ENCODE data around the gene TMEM147.

Gene TMEM147

DNA sequence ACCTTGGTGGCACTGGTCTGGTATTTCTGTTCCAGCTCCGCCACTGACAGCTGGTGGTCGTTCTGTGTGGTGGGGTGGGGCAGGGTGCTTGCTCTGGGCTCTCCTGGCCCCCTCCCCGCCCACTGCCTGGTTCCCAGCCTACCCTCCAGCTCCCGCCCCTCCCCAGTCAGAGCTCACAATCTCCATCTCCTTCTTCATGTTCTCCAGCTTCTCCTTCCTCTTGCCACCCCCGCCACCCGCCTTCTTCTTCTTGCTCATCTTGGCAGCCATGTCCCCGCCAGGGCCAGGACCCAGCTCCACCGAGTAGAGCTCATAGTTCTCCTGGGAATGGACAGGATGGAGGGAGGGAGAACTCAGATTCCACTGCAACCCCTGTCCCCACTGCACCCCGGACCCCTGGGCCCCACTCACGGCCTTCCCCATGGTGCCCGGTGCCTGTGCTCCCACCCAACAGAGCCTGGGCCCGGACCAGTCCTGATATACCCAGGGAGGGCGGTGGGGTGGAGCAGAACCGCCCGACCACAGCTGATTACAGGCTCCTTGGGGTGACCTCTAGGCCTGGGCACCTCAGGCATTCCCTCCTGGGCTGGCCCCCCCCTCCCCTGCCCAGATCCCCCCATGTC lies 17.9 kb downstream of the TMEM147 start, which contains the start of gene ATP4A:
TSS of gene ATP4A (minus strand) at position 452 of the 623 bp plus-strand sequence. CDS start at position 423, 29 bp downstream.
- no peak for ATAC-seq (replicated peaks; ENCODE audit: extremely low read depth, poor library complexity, severe bottlenecking)
- no peaks in the 10 kb centered on the region for H3K36me3 Mint-ChIP-seq (ENCODE audit: insufficient read depth)
- no peak within 1 kb of the TSS for H3K4me3 Mint-ChIP-seq
- DNase-seq (ENCODE audit: low spot score in 2 of 2) = no peak
- H3K9me3 Mint-ChIP-seq = no peaks in the 10 kb centered on the region
- H3K27me3 Mint-ChIP-seq = peaks cover 71% of the 10 kb centered on the region
- H3K27ac Mint-ChIP-seq (ENCODE audit: low read depth) = no peak within 1 kb of the TSS
- no peaks in the 10 kb centered on the region for H3K4me1 Mint-ChIP-seq

GRCh38 chr19:35565016-35565856 lies 19.8 kb downstream of the TMEM147 start:
- peaks cover 74% of the 10 kb centered on the region for H3K27me3 Mint-ChIP-seq
- H3K9me3 Mint-ChIP-seq = no peaks in the 10 kb centered on the region
- no peaks in the 10 kb centered on the region for H3K36me3 Mint-ChIP-seq (ENCODE audit: insufficient read depth)
- ATAC-seq (replicated peaks; ENCODE audit: extremely low read depth, poor library complexity, severe bottlenecking) (no peak), DNase-seq (ENCODE audit: low spot score in 2 of 2) (no peak)
- no peak overlapping the region for H3K27ac Mint-ChIP-seq (ENCODE audit: low read depth)
- no peak overlapping the region for H3K4me3 Mint-ChIP-seq
- H3K4me1 Mint-ChIP-seq = no peaks in the 10 kb centered on the region

- no peak overlapping the region for H3K27ac Mint-ChIP-seq (ENCODE audit: low read depth)
- H3K36me3 Mint-ChIP-seq (ENCODE audit: insufficient read depth) = no peaks in the 10 kb centered on the region
- peaks cover 74% of the 10 kb centered on the region for H3K27me3 Mint-ChIP-seq
- no peaks in the 10 kb centered on the region for H3K9me3 Mint-ChIP-seq
- no peaks in the 10 kb centered on the region for H3K4me1 Mint-ChIP-seq
- no peak overlapping the region for H3K4me3 Mint-ChIP-seq
- DNase-seq (ENCODE audit: low spot score in 2 of 2) (no peak), ATAC-seq (replicated peaks; ENCODE audit: extremely low read depth, poor library complexity, severe bottlenecking) (no peak)
Observed at GRCh38 chr19:35566738-35567137, 21.3 kb downstream of the TMEM147 start.

DNA sequence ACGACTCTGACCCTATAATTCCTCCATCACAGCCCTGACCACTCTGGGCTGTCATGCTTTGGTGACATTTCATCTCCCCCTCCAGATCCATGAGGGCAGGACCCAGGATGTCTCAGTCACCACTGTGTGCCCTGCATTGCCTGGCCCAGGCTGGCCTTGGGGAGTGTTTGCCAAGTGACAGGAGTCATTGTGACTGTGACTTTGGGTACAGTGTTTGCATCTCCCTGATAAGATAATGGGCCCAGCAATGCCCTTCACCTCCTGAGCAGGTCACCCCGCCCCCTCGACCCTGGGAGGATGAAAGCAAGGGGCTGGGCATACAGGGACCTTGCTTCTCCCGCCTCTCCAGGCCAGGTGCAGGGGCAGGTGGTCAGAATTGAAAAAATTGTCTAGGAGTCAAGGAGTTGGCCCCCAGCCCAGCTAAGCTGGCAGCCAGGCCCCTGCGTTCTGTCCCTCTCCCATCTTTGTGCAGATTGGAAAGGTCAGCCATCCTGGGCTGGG lies 23.9 kb downstream of the TMEM147 start:
- Mint-ChIP-seq H3K9me3 (no peaks in the 10 kb centered on the region), H3K36me3 (ENCODE audit: insufficient read depth) (no peaks in the 10 kb centered on the region), H3K27ac (ENCODE audit: low read depth) (no peak overlapping the region), H3K4me1 (no peaks in the 10 kb centered on the region), H3K27me3 (peaks cover 65% of the 10 kb centered on the region), H3K4me3 (no peak overlapping the region)
- DNase-seq (ENCODE audit: low spot score in 2 of 2) (no peak), ATAC-seq (replicated peaks; ENCODE audit: extremely low read depth, poor library complexity, severe bottlenecking) (no peak)

DNA sequence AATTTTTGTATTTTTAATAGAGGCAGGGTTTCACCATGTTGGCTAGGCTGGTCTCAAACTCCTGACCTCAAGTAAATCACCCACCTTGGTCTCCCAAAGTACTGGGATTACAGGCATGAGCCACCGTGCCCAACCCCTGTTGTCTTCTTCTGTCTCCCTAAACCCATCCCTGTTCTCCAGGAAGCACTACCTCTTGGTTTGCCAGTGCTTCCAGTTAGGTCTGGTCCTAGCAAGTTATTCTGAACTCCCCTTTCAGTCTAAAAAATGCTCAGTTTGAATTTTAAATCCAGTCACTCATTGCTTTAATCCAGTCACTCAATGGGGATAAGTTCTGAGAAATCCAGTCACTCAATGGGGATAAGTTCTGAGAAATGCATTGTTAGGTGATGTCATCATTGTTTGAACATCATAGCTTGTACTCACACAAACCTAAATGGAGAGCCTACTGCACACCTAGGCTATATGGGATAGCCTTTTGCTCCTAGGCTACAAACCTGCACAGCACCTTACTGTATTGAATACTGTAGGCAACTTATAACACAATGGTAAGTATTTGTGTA lies 26.1 kb downstream of the TMEM147 start:
- Mint-ChIP-seq H3K36me3 (ENCODE audit: insufficient read depth) (no peaks in the 10 kb centered on the region), H3K27me3 (peaks cover 57% of the 10 kb centered on the region), H3K4me1 (no peaks in the 10 kb centered on the region), H3K4me3 (no peak overlapping the region), H3K9me3 (peaks cover 11% of the 10 kb centered on the region), H3K27ac (ENCODE audit: low read depth) (no peak overlapping the region)
- DNase-seq (ENCODE audit: low spot score in 2 of 2) = no peak
- ATAC-seq (replicated peaks; ENCODE audit: extremely low read depth, poor library complexity, severe bottlenecking) = no peak

GRCh38 chr19:35577918-35578317 lies 32.5 kb downstream of the TMEM147 start:
- Mint-ChIP-seq H3K27me3 (peaks cover 39% of the 10 kb centered on the region), H3K36me3 (ENCODE audit: insufficient read depth) (no peaks in the 10 kb centered on the region), H3K4me1 (no peaks in the 10 kb centered on the region), H3K27ac (ENCODE audit: low read depth) (no peak overlapping the region), H3K9me3 (peaks cover 18% of the 10 kb centered on the region), H3K4me3 (no peak overlapping the region)
- no peak for ATAC-seq (replicated peaks; ENCODE audit: extremely low read depth, poor library complexity, severe bottlenecking)
- no peak for DNase-seq (ENCODE audit: low spot score in 2 of 2)

DNA sequence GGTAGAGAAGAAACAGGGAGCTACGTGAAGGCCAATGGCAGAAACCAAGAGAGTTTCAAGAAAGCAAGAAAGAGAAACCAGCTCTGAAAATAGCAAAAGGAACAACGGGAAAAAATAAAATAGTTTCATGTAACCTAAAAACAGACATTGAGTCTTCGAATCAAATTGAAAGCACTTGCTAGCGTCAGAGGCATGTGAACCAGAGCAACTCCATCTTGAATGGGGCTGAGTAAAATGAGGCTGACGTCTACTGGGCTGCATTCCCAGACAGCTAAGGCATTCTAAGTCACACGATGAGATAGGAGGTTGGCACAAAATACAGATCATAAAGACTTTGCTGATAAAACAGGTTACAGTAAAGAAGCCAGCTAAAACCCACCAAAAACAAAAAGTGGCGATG lies 33.3 kb downstream of the TMEM147 start:
- Mint-ChIP-seq H3K9me3 (peaks cover 18% of the 10 kb centered on the region), H3K27me3 (peaks cover 41% of the 10 kb centered on the region), H3K4me3 (no peak overlapping the region)

DNA sequence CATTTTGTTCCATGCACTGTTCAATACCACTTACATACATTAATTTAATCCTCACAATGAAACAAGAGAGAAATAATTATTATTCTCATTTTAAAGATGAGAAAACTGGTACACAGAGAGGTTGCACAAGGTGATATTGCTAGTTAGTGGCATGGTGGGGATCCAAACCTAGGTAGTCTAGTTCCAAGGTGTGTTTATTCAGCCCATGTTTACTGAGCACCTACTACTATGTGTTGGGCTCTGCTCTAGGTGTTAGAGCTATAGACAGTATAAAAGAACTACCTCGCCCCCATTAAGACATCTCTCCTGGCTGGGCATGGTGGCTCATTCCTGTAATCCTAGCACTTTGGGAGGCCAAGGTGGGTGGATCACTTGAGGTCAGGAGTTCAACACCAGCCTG lies 37.3 kb downstream of the TMEM147 start:
- peaks cover 58% of the 10 kb centered on the region for H3K27me3 Mint-ChIP-seq
- DNase-seq (ENCODE audit: low spot score in 2 of 2) (no peak), ATAC-seq (replicated peaks; ENCODE audit: extremely low read depth, poor library complexity, severe bottlenecking) (no peak)
- no peaks in the 10 kb centered on the region for H3K4me1 Mint-ChIP-seq
- no peaks in the 10 kb centered on the region for H3K9me3 Mint-ChIP-seq
- no peak overlapping the region for H3K27ac Mint-ChIP-seq (ENCODE audit: low read depth)
- no peak overlapping the region for H3K4me3 Mint-ChIP-seq
- no peaks in the 10 kb centered on the region for H3K36me3 Mint-ChIP-seq (ENCODE audit: insufficient read depth)

More for the DNA sequence above, 33.3 kb downstream of the TMEM147 start:
- no peaks in the 10 kb centered on the region for H3K36me3 Mint-ChIP-seq (ENCODE audit: insufficient read depth)
- DNase-seq (ENCODE audit: low spot score in 2 of 2) = no peak
- ATAC-seq (replicated peaks; ENCODE audit: extremely low read depth, poor library complexity, severe bottlenecking) = no peak
- no peak overlapping the region for H3K27ac Mint-ChIP-seq (ENCODE audit: low read depth)
- H3K4me1 Mint-ChIP-seq = no peaks in the 10 kb centered on the region

- DNase-seq (ENCODE audit: low spot score in 2 of 2) (no peak), ATAC-seq (replicated peaks; ENCODE audit: extremely low read depth, poor library complexity, severe bottlenecking) (no peak)
- Mint-ChIP-seq H3K36me3 (ENCODE audit: insufficient read depth) (no peaks in the 10 kb centered on the region), H3K4me3 (no peak within 1 kb of the TSS), H3K27me3 (peaks cover 47% of the 10 kb centered on the region), H3K9me3 (no peaks in the 10 kb centered on the region), H3K27ac (ENCODE audit: low read depth) (no peak within 1 kb of the TSS), H3K4me1 (no peaks in the 10 kb centered on the region)
Observed at GRCh38 chr19:35585848-35586247, 40.4 kb downstream of the TMEM147 start, which contains the start of gene PMIS2. TSS of gene PMIS2 (plus strand) at chr19:35586173. CDS start at chr19:35586260, 87 bp downstream.

- H3K27ac Mint-ChIP-seq (ENCODE audit: low read depth) = no peak overlapping the region
- H3K27me3 Mint-ChIP-seq = peaks cover 47% of the 10 kb centered on the region
- no peaks in the 10 kb centered on the region for H3K4me1 Mint-ChIP-seq
- DNase-seq (ENCODE audit: low spot score in 2 of 2) (no peak), ATAC-seq (replicated peaks; ENCODE audit: extremely low read depth, poor library complexity, severe bottlenecking) (no peak)
- no peaks in the 10 kb centered on the region for H3K36me3 Mint-ChIP-seq (ENCODE audit: insufficient read depth)
- no peaks in the 10 kb centered on the region for H3K9me3 Mint-ChIP-seq
- no peak overlapping the region for H3K4me3 Mint-ChIP-seq
Observed at GRCh38 chr19:35587321-35587720, 41.9 kb downstream of the TMEM147 start.

GRCh38 chr19:35590875-35591274 lies 45.4 kb downstream of the TMEM147 start:
- DNase-seq (ENCODE audit: low spot score in 2 of 2) = no peak
- Mint-ChIP-seq H3K27ac (ENCODE audit: low read depth) (no peak overlapping the region), H3K27me3 (peaks cover 15% of the 10 kb centered on the region), H3K4me1 (no peaks in the 10 kb centered on the region), H3K4me3 (no peak overlapping the region), H3K36me3 (ENCODE audit: insufficient read depth) (no peaks in the 10 kb centered on the region), H3K9me3 (no peaks in the 10 kb centered on the region)
- no peak for ATAC-seq (replicated peaks; ENCODE audit: extremely low read depth, poor library complexity, severe bottlenecking)

GRCh38 chr19:35592226-35592625 lies 46.8 kb downstream of the TMEM147 start:
- ATAC-seq (replicated peaks; ENCODE audit: extremely low read depth, poor library complexity, severe bottlenecking) (no peak), DNase-seq (ENCODE audit: low spot score in 2 of 2) (no peak)
- Mint-ChIP-seq H3K36me3 (ENCODE audit: insufficient read depth) (no peaks in the 10 kb centered on the region), H3K4me1 (no peaks in the 10 kb centered on the region), H3K27me3 (peaks cover 1% of the 10 kb centered on the region), H3K27ac (ENCODE audit: low read depth) (no peak overlapping the region), H3K4me3 (no peak overlapping the region), H3K9me3 (no peaks in the 10 kb centered on the region)
